Esophagus muscularis mucosa (tissue), 4 donors: ENCODE measurements around the gene TAF6. TPM values are rescaled to one million over a fixed set of nuclear protein-coding genes. Genes with fewer than 3 reads are reported as not detected.
A peak's percentile ranks its signal among the peaks of the same experiment; 100 is the strongest.

ENCODE experiments used
- DNase-seq: peaks from one replicate; pipeline ENCODE4 v3.0.0-alpha.2; 2017; ENCODE audit errors: extremely low spot score
- H3K27ac ChIP-seq, 4 donors: fragments of 200-600 bp; sonication (generic); replicated peaks in 1 of 4; 1 replicate in 3 of 4; 2 replicates in 1 of 4; pipeline ENCODE4 v1.5.1; 2016 to 2019; ENCODE audit warnings: mild to moderate bottlenecking in 1 of 4
- H3K27me3 ChIP-seq, 4 donors: fragments of 200-600 bp; sonication (generic); one replicate each; pipeline versions ENCODE4 v1.5.1 to v1.6.0; 2016 to 2019
- H3K36me3 ChIP-seq, 4 donors: fragments of 200-600 bp; sonication (generic); one replicate each; pipeline ENCODE4 v1.5.1; 2016 to 2019
- H3K4me1 ChIP-seq, 4 donors: fragments of 200-600 bp; sonication (generic); one replicate each; pipeline ENCODE4 v1.5.1; 2016 to 2019
- H3K4me3 ChIP-seq, 4 donors: fragments of 200-600 bp; sonication (generic); 1 replicate in 2 of 4; 2 replicates in 2 of 4; pipeline ENCODE4 v1.5.1; 2016 to 2019; ENCODE audit warnings: mild to moderate bottlenecking in 4 of 4, moderate library complexity in 1 of 4
- H3K9me3 ChIP-seq, 4 donors: fragments of 200-600 bp; sonication (generic); 1 replicate in 3 of 4; 2 replicates in 1 of 4; pipeline ENCODE4 v1.5.1; 2016 to 2019
- EP300 ChIP-seq: sonication (generic); formaldehyde crosslinking; IDR thresholded peaks from one replicate; pipeline ENCODE4 v1.6.1; 2017; ENCODE audit warnings: antibody characterized with exemption
- POLR2A ChIP-seq: fragments of 450-650 bp; IDR thresholded peaks from one replicate; pipeline ENCODE4 v1.6.1; 2017; ENCODE audit warnings: antibody characterized with exemption, moderate library complexity, mild to moderate bottlenecking, low read depth
- POLR2AphosphoS5 ChIP-seq, 2 donors: sonication (generic); formaldehyde crosslinking; IDR thresholded peaks; one replicate each; pipeline ENCODE4 v1.6.1; 2017; ENCODE audit warnings: antibody characterized with exemption in 2 of 2
- WGBS: methylation state at CpG from one replicate; pipeline ENCODE4 v1.1.5; 2018; 5-methylcytosine and 5-hydroxymethylcytosine counted together
- intact Hi-C: fragments of 100-400 bp; cut with DNase I; formaldehyde crosslinking; loops from one replicate; pipeline ENCODE4 v1.15.1; 2023
- total RNA-seq, 4 donors: library from RNA; depleted of rRNA; stranded (reverse); fragments of >200 nt; gene quantifications; one replicate each; pipeline versions ENCODE4 v1.1.0 to v1.2.1, GENCODE V29; 2016
- TF ChIP-seq, protein P1 (sequence below), 3 experiments: fragments of 200-600 bp in 2 of 3; fragments of 450-650 bp in 1 of 3; sonication (generic) in 2 of 3; IDR thresholded peaks; one replicate each; pipeline ENCODE4 v1.5.1; 2017 to 2019; ENCODE audit warnings: antibody characterized with exemption in 3 of 3, mild to moderate bottlenecking in 2 of 3, moderate library complexity in 1 of 3

The TAF6 gene
- total RNA-seq, 4 donors from 2014 or later = 48.5 to 92.1 (median 77.8) TPM

DNA sequence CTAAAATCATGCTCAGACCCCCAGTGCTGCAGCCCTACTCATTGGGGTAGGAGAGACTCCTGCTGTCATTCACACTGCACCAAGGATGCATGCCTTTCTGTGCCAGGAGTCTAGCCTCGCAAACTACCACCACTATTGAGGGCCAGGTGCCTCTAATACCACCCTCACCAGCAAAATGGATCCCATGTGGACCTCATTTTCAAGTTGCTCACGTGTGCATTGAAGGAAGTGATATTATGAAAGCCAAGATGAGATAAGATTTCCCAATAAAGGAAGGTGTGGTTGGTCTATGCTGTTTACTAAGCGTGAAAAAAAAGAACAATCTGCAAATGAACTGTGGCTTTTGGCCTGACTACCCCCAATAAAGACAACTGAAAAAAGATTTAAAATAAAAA lies 22.4 kb upstream of the TAF6 start:
- Histone ChIP-seq H3K4me3 (no peak overlapping the region), H3K36me3 (no peaks in the 10 kb centered on the region), H3K27ac (no peak overlapping the region), H3K27me3 (peaks cover 0 to 3% (median 0%) of the 10 kb centered on the region in 4 donors), H3K9me3 (no peaks in the 10 kb centered on the region), H3K4me1 (no peaks in the 10 kb centered on the region)
- 81% methylated on average over 3 of the region's 3 CpGs for WGBS
- TF ChIP-seq, protein P1, sequence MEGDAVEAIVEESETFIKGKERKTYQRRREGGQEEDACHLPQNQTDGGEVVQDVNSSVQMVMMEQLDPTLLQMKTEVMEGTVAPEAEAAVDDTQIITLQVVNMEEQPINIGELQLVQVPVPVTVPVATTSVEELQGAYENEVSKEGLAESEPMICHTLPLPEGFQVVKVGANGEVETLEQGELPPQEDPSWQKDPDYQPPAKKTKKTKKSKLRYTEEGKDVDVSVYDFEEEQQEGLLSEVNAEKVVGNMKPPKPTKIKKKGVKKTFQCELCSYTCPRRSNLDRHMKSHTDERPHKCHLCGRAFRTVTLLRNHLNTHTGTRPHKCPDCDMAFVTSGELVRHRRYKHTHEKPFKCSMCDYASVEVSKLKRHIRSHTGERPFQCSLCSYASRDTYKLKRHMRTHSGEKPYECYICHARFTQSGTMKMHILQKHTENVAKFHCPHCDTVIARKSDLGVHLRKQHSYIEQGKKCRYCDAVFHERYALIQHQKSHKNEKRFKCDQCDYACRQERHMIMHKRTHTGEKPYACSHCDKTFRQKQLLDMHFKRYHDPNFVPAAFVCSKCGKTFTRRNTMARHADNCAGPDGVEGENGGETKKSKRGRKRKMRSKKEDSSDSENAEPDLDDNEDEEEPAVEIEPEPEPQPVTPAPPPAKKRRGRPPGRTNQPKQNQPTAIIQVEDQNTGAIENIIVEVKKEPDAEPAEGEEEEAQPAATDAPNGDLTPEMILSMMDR (IDR thresholded peaks at IDR 0.05) = no peak
- TF ChIP-seq EP300 (no peak), POLR2A (no peak), POLR2AphosphoS5 (IDR thresholded peaks at IDR 0.05) (no peak)
- intact Hi-C loops = no loop called here
- DNase-seq = no peak

DNA sequence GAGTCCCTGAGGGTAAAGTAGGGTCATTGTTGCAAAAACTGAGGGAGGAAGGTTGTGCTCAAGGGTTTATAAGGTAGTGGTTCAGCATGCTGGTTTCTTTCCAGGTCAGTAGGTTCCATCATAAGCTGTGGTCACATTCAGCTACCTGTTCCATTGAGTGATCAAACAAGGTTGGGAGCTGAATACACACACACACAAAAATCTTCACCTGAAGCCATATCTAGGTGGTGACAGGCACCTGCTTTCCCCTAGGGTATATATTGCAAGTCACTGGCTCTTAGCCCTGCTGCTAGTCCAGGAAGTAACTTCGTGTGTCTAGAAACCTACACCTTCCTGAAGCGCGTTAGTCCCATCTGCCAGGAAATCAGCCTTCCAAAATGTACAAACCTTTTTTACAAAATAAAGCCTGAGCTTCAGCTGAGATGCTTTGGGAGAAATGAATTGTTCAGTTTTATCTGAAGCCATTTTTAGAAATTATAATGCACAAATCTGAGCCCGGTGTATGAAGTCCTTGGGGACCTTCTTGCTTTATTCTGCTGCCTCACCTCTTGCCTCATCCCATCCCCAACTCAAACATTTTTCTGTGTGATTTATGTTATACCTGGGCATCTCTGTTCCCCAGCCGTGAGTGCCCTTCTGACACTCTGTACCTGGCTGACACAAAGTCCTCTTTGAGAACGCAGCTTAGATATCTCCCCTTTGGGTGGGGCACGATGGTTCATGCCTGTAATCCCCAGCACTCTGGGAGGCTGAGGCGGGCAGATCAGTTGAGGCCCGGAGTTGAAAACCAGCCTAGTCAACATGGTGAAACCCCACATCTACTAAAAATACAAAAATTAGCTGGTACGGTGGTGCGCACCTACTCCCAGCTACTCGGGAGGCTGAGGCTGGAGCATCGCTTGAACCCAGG lies 18.9 kb upstream of the TAF6 start:
- WGBS = 86% methylated on average over 13 of the region's 13 CpGs
- intact Hi-C loops = no loop called here

DNA sequence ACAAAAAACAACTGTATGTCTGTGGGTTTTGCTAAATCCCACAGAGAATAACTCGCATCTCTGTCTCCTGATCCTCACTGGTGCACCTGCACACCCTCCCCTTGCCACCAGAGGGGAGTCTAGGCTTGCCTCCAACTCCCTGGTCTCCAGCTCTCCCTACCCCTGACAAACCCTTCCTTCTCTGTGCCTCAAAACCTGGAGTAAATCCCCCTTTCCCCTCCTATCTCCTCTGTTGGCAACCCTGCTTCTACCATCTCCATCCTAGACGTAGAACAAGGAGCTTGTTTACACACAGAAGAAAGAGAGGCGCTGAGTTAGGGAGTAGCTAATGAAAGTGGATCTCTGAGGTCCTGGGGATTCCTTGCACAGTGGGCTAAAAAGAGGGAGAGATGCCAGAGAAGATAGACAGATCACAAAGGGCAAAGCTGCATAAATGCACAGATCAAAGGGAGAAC lies 13.6 kb upstream of the TAF6 start:
- WGBS = 17% methylated on average over 3 of the region's 3 CpGs
- Histone ChIP-seq H3K36me3 (no peaks in the 10 kb centered on the region), H3K9me3 (no peaks in the 10 kb centered on the region), H3K27ac (no peak overlapping the region), H3K4me1 (peaks cover 12 to 26% (median 20%) of the 10 kb centered on the region in 4 donors), H3K27me3 (peaks cover 0 to 3% (median 0%) of the 10 kb centered on the region in 4 donors), H3K4me3 (no peak overlapping the region)
- no peak for TF ChIP-seq POLR2AphosphoS5 (IDR thresholded peaks at IDR 0.05)
- TF ChIP-seq, protein P1 (IDR thresholded peaks at IDR 0.05) = peak; percentile 74 to 80 (median 75)
- intact Hi-C loops = loop anchor here (5.0 kb wide), 1 partner anchor 85 kb away; the partner anchor contains the start of gene PVRIG
- no peak for DNase-seq

More for the DNA sequence above, 18.9 kb upstream of the TAF6 start:
- H3K27me3 ChIP-seq = peaks cover 0 to 3% (median 0%) of the 10 kb centered on the region in 4 donors
- no peak overlapping the region for H3K4me3 ChIP-seq
- no peaks in the 10 kb centered on the region for H3K36me3 ChIP-seq
- TF ChIP-seq POLR2A = no peak
- TF ChIP-seq EP300 = no peak
- no peak for DNase-seq
- no peaks in the 10 kb centered on the region for H3K9me3 ChIP-seq
- no peaks in the 10 kb centered on the region for H3K4me1 ChIP-seq
- no peak overlapping the region for H3K27ac ChIP-seq

DNA sequence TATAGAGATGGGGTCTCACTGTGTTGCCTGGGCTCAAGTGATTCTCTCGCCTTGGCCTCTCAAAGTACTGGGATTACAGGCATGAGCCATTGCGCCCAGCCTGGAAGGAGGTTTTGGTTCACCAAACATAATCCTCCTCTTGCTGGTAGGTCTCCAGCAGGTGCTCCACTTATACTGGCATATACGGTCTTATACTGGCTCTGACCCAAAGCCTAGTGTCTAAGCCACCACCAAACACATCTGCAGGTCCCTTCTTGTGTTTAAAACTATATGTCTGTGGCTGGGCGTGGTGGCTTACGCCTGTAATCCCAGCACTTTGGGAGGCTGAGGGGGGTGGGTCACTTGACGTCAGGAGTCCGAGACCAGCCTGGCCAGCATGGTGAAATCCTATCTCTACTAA lies 13.0 kb upstream of the TAF6 start:
- H3K4me3 ChIP-seq = no peak overlapping the region
- TF ChIP-seq POLR2A = no peak
- no peak for TF ChIP-seq POLR2AphosphoS5 (IDR thresholded peaks at IDR 0.05)
- TF ChIP-seq, protein P1 (IDR thresholded peaks at IDR 0.05) = no peak
- TF ChIP-seq EP300 = no peak
- DNase-seq = no peak
- H3K27me3 ChIP-seq = peaks cover 0 to 2% (median 0%) of the 10 kb centered on the region in 4 donors
- H3K9me3 ChIP-seq = no peaks in the 10 kb centered on the region
- peaks cover 12 to 31% (median 23%) of the 10 kb centered on the region in 4 donors for H3K4me1 ChIP-seq
- WGBS = 65% methylated on average over 7 of the region's 7 CpGs
- no peak overlapping the region for H3K27ac ChIP-seq
- H3K36me3 ChIP-seq = no peaks in the 10 kb centered on the region
- intact Hi-C loops = loop anchor here (5.0 kb wide), 1 partner anchor 85 kb away; the partner anchor contains the start of gene PVRIG
